ENCODE results near the gene WFDC9.
"Not testable (repeated sequence)": the region's sequence is repeated elsewhere in the genome, so short reads cannot be mapped to it uniquely, and the experiment has no call there.

WFDC9 gene

DNA sequence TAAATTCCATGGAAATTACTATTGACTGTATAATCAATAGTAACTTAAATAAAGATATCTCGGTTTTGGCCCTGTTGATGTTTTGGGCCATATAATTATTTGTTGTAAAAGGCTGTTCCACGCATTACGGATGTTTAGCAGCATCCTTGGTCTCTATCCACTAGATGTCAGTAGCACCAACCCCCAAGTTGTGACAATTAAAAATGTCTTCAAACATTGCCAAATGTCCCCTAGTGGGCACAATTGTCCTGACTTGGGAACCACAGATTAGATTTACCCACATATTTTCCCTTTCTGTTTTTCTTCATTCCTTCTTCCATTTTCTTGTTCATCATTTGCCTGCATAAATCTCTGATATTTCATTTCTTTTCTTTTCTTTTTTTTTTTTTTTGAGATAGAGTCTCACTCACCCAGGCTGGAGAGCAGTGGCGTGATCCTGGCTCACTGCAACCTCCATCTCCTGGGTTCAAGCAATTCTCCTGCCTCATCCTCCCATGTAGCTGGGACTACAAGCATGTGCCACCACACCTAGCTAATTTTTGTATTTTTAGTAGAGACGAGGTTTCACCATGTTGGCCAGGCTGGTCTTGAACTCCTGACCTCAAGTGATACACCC is 38.4 kb downstream of the WFDC9 start:
- DNase-seq (ENCODE audit: low read depth), result no peak

DNA sequence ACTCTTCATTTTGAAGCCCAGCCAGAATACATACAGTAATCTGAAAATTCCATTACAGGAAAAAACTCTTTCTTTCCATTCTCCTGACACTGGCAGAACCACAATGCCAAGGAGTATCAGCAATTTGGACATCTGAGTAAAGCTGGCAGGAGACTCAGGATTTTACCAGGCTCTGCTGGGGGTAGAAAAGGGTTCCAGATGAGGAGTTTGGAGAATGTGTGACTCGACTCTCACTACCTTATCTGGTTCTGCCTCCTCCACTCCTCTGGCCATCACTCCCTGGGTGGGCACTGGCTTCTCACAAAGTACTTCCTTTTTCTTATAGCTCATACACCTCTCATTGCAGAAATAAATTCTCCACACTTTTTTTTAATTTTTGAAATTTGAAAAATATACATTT is 41.4 kb downstream of the WFDC9 start:
- DNase-seq (ENCODE audit: low read depth), result no peak

DNA sequence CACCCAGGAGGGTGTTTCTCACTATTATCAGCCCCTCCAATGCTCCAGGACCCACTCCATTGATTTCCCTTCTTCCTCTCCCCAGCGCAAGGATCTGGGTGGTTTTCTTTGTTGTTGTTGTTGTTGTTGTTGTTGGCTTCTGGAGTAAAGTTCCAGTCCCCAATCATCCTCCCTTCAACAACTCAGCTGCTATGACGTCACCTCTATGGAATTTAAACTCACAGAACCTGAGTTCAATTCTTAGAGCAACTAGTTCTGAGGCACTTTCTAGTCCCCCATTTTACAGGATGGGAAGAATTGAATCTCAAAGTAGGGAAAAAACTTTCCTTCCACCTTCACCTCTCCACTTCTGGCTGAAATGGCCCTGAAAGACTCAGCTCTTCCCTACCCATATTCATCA is 42.3 kb downstream of the WFDC9 start:
- DNase-seq (ENCODE audit: low read depth), result no peak

DNA sequence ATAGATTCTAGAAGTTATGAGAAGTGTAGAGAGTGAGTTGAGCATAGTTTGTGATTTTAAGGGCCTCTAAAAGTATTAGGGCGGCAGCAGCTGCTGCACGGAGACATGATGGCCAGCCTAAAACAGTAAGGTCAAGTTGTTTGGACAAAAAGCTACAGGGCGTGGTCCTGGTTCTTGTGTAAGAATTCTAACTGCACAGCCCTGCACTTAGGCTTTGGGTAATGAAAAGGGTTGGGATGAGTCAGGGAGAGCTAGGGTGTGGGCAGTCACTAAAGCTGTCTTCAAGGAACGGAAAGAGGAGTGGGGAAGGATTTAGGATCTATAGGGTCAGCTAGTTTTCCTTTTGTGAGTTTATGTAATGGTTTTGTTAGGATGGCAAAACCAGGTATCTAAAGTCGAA is 45.1 kb downstream of the WFDC9 start:
- DNase-seq (ENCODE audit: low read depth), result not testable (repeated sequence)

GRCh38 chr20:45584294-45584693 is 46.8 kb downstream of the WFDC9 start:
- DNase-seq (ENCODE audit: low read depth), result not testable (repeated sequence)

GRCh38 chr20:45583502-45583901 is 47.6 kb downstream of the WFDC9 start:
- no peak for DNase-seq (ENCODE audit: low read depth)

DNA sequence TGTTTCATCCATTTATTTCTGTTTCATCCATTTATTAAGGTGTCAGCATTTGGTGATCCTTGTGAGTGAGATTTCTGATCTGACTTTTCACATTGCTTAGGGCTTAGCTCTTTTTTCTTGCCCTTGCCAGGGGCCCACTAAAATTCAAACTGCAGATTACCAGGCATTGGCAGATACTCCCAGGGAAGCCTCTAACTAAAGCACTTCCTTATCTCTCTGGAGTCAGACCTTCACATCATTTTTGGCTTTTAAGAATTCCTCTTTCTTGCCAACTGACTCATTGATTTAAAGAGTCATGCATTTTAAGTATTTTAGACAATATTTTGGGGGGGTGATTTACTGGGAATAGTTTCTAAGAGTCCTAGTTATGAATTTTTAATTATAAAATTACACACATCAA is 49.4 kb downstream of the WFDC9 start:
- no peak for DNase-seq (ENCODE audit: low read depth)

DNA sequence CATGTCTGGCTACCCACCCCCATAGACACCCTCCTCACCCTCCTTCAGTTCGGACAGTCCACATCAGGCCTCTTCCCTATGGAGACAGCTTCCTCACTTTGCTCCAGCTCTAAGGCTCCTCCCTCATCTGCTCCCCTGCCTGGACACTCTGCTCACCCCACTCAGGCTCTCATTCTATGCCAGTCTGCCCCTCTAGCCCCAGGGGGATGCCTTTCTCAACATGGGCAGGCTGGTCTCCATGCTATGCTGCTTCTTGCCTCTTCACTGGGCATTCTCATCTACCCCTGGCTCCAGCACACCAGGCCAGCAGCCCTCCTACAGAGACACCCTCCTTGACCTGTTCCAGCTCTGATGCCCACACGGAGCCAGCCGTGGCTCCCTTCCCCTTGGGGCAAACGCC is 51.9 kb downstream of the WFDC9 start, which contains the start of gene WFDC8:
TSS of gene WFDC8 (minus strand) at position 101 of the 400 bp plus-strand sequence. CDS start at position 64, 37 bp downstream.
- no peak for DNase-seq (ENCODE audit: low read depth)

DNA sequence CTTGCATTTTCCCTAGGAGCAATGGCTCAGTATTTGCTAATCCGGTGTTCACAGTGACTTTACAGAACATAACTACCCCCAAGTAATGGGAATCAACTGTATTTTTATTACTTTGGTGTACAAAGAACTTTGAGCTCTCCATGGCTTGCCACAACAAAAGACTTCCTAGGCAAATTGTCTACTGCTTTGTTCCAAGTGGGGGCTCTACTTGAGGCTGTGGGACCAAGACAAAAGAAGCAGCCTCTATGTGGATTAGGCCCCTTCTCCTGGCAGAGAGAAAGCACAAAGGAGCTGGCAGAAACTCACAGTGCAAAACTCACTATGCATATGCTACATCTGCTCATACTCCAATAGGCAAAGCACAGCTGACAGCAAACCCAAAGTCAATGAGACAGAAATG is 52.9 kb downstream of the WFDC9 start:
- no peak for DNase-seq (ENCODE audit: low read depth)

DNA sequence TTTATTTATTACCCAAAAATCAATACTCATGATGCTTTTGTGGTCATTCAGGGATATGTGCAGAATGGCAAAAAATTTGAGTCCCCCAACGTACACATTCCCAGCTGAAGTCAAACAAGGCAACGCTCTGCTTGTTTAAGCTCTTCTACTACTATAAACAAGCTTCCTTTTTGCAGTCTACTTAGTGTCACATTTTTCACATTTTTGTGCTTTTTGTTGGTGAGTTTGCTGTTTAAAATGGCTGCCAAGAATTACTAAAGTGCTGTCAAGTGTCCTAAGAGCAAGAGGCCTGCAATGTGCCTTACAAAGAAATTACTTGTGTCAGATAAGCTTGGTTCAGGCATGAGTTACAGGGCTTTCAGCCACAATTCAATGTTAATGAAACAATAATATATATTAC is 54.1 kb downstream of the WFDC9 start:
- no peak for DNase-seq (ENCODE audit: low read depth)

DNA sequence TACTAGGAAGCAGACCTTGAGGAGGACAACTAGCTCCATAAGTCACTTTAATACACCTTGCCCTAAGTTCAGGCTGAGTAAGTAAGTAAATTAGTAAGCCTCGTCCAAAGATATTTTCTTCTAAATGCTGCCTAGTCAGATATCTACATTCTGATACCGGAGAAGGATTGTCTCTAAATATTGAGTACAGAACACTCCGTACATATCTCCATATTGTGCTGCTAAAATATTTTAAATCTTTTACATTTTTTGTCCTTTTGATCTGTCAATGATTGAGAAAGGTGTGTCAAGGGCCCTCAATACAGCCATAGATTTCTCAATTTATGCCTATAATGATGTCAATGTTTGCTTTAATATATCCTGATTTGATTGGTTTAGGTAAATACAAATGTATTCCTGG is 55.2 kb downstream of the WFDC9 start:
- DNase-seq (ENCODE audit: low read depth), result no peak

DNA sequence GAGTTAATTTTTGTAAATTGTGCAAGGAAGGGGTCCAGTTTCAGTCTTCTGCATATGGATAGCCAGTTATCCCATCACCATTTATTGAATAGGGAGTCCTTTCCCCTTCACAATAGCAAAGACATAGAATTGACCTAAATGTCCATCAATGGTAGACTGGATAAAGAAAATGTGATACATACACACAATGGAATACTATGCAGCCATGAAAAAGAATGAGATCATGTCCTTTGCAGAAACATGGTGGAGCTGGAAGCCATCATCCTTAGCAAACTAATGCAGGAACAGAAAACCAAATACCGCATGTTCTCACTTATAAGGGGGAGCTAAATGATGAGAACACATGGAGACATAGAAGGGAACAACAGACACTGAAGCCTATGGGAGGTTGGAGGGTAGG is 61.4 kb downstream of the WFDC9 start:
- not testable (repeated sequence) for DNase-seq (ENCODE audit: low read depth)

- DNase-seq (ENCODE audit: low read depth), result no peak
Measured at GRCh38 chr20:45564760-45565276, 66.3 kb downstream of the WFDC9 start.
